GM21619 (cell line): ENCODE data around the gene ISYNA1.
A peak's percentile ranks its signal among the peaks of the same experiment; 100 is the strongest.
"Not testable (repeated sequence)": the region's sequence is repeated elsewhere in the genome, so short reads cannot be mapped to it uniquely, and the experiment has no call there.

ENCODE experiments used
- ATAC-seq: cut with Tn5 transposase; IDR thresholded peaks from one replicate; pipeline ENCODE4 v1.9.1; 2021; ENCODE audit not compliant: unreplicated experiment

Gene ISYNA1

GRCh38 chr19:18421371-18421959 lies 16.5 kb downstream of the ISYNA1 start:
- ATAC-seq, result no peak

GRCh38 chr19:18420930-18421329 lies 17.0 kb downstream of the ISYNA1 start:
- ATAC-seq, result no peak

- no peak for ATAC-seq
Measured at GRCh38 chr19:18419699-18420460, 18.1 kb downstream of the ISYNA1 start.

GRCh38 chr19:18419195-18419698 lies 18.7 kb downstream of the ISYNA1 start, which contains the start of gene SSBP4:
Gene SSBP4, plus strand, starts transcription at chr19:18419398. Its CDS starts 251 bp downstream, at chr19:18419649.
- no peak for ATAC-seq

- ATAC-seq, result no peak
Measured at GRCh38 chr19:18418483-18419194, 19.3 kb downstream of the ISYNA1 start.

- no peak for ATAC-seq
Measured at GRCh38 chr19:18418029-18418482, 19.9 kb downstream of the ISYNA1 start.

GRCh38 chr19:18417250-18418028 lies 20.5 kb downstream of the ISYNA1 start:
- no peak for ATAC-seq

- no peak for ATAC-seq
Measured at GRCh38 chr19:18416778-18417249, 21.1 kb downstream of the ISYNA1 start.

GRCh38 chr19:18415178-18415867 lies 22.6 kb downstream of the ISYNA1 start:
- no peak for ATAC-seq

- no peak for ATAC-seq
Measured at GRCh38 chr19:18414504-18415177, 23.3 kb downstream of the ISYNA1 start.

GRCh38 chr19:18412610-18413239 lies 25.2 kb downstream of the ISYNA1 start:
- no peak for ATAC-seq

- peak; percentile 85 for ATAC-seq
Measured at GRCh38 chr19:18408053-18408476, 29.9 kb downstream of the ISYNA1 start.

- ATAC-seq, result no peak
Measured at GRCh38 chr19:18406749-18407148, 31.2 kb downstream of the ISYNA1 start.

GRCh38 chr19:18405754-18406153 lies 32.2 kb downstream of the ISYNA1 start:
- ATAC-seq, result not testable (repeated sequence)

GRCh38 chr19:18402455-18403248 lies 35.3 kb downstream of the ISYNA1 start:
- not testable (repeated sequence) for ATAC-seq

GRCh38 chr19:18401580-18402112 lies 36.3 kb downstream of the ISYNA1 start:
- ATAC-seq, result no peak

GRCh38 chr19:18399008-18399407 lies 38.9 kb downstream of the ISYNA1 start:
- ATAC-seq, result no peak
